Fibroblast of the aortic adventitia (primary cell): ENCODE measurements around the gene MOGAT3. TPM values are rescaled to one million over a fixed set of nuclear protein-coding genes. Genes with fewer than 3 reads are reported as not detected.
A peak's percentile ranks its signal among the peaks of the same experiment; 100 is the strongest.

Experiments used
- DNase-seq: peaks from one replicate; pipeline ENCODE4 v3.0.0-alpha.2; 2010; ENCODE audit warnings: low read depth
- H3K4me3 ChIP-seq: 2 replicates; pipeline ENCODE4 v1.5.1; 2011; ENCODE audit warnings: low read depth, mild to moderate bottlenecking, control low read depth, low read length, moderate library complexity
- total RNA-seq: library from RNA; depleted of rRNA; stranded (reverse); fragments of >200 nt; gene quantifications from 2 replicates; pipeline ENCODE4 v1.2.3, GENCODE V29; 2012; ENCODE audit warnings: low replicate concordance
- TF ChIP-seq, protein P1 (sequence below): IDR thresholded peaks from 2 replicates; pipeline ENCODE4 v1.5.1; 2011; ENCODE audit warnings: mild to moderate bottlenecking, low read length, control low read depth, inconsistent platforms; ENCODE audit not compliant: insufficient read depth

Gene MOGAT3
- total RNA-seq, 1 donor, result not detected

DNA sequence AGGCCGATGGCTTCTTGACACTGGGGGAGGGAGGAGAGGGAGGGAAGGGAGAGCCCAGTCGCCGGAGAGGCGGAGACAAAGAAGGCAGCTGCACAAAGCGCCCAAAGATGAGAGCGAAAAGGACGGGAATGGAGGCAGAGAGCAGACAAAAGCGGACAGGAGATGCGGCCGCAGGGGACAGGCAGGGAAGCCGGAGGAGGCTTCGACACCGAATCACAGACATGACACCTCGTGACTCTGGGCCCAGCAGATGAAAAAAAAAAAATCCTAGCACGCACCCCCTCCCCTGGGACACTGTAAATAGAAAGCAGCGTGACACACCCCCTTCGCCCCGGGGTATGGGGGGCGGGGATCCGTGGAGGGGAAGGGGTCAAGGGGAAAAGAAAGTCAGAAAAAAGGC lies 21.7 kb downstream of the MOGAT3 start:
- TF ChIP-seq, protein P1, sequence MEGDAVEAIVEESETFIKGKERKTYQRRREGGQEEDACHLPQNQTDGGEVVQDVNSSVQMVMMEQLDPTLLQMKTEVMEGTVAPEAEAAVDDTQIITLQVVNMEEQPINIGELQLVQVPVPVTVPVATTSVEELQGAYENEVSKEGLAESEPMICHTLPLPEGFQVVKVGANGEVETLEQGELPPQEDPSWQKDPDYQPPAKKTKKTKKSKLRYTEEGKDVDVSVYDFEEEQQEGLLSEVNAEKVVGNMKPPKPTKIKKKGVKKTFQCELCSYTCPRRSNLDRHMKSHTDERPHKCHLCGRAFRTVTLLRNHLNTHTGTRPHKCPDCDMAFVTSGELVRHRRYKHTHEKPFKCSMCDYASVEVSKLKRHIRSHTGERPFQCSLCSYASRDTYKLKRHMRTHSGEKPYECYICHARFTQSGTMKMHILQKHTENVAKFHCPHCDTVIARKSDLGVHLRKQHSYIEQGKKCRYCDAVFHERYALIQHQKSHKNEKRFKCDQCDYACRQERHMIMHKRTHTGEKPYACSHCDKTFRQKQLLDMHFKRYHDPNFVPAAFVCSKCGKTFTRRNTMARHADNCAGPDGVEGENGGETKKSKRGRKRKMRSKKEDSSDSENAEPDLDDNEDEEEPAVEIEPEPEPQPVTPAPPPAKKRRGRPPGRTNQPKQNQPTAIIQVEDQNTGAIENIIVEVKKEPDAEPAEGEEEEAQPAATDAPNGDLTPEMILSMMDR, result no peak
- no peak for DNase-seq
- no peak overlapping the region for H3K4me3 ChIP-seq

DNA sequence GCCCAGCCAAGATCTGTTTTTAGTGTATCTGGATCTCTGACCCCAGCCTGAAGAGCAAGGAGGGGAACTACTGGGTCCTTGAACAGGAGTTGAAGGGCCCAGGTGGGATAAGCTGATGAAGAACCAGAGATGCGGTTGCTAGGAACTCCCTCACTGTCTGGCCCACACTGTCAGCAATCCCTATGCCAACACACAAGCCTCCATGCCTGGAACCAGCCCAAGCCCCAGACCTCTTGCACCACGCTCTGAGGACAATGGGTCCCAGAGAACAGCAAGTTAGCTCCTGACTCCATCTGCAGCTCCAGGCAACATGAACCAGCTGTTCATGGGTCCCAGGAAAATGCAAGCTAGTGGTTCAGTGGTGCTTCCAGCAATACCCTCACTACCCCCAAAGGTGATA lies 23.2 kb downstream of the MOGAT3 start:
- DNase-seq, result no peak
- TF ChIP-seq, protein P1, result no peak

DNA sequence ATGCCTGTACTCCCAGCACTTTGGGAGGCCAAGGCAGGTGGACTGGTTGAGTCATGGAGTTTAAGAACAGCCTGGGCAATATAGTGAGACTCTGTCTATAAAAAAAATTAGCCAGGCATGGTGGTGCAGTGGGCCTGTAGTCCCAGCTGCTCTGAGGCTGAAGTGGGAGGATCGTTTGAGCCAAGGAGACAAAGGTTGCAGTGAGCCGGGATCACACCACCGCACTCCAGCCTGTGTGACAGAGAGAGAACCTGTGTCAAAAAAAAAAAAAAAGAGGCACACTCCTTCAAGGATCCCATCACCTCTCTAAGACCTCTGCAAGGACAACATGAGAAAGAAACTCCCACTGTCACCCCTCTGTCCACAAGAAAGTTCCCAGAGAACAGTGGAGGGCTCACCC lies 25.2 kb downstream of the MOGAT3 start:
- TF ChIP-seq, protein P1, result no peak
- DNase-seq, result no peak
- H3K4me3 ChIP-seq, result no peak overlapping the region

More for the DNA sequence above, 23.2 kb downstream of the MOGAT3 start:
- H3K4me3 ChIP-seq, result no peak overlapping the region

DNA sequence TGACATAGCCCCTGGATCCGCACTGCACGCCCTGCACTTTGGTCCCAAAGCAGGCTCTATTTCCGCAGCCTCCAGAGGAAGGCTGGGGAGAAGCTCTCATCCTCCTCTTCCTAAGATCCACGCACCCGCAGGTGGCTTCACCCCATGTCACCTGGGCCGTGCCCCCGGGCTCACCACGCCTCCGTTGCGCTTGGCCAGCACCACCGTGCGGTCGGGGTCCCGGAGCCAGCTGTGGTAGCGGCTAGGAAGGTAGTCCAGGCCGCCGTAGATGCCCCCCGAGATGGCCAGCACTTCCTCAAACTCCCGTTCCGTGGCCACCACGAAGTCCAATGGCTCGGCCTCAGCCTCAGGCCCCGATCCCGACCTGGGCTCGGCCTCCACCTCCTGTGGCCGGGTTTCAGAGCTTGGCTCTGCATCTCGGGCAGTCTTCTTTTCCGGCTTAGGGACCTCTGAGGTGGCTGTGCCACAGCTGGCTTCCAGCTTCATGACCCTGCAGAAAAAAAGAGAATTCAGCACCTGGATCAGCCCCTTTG lies 26.4 kb downstream of the MOGAT3 start:
- TF ChIP-seq, protein P1, result no peak

DNA sequence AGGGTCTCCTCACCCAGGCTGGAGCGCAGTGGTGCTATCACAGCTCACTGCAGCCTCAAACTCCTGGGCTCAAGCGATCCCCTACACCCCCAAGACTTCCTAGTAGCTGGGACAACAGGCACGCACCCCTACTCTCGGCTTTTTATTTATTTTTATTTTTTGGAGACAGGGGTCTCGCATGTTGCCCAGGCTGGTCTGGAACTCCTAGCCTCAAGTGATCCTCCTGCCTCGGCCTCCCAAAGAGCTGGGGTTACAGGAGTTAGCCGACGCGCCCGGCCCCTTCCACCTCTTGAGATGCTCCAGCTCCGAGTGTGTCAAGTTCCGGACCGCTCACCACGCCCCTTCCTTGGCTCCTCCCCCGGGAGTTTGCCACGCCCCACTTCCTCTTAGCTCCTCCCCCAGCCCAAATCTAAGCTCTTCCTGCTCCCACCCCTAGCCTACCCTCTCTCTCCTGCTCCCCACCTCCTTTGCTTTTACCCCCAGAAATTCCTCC lies 27.0 kb downstream of the MOGAT3 start:
- no peak for DNase-seq
- TF ChIP-seq, protein P1, result no peak
- no peak overlapping the region for H3K4me3 ChIP-seq

More for the DNA sequence above, 26.4 kb downstream of the MOGAT3 start:
- no peak overlapping the region for H3K4me3 ChIP-seq
- no peak for DNase-seq

DNA sequence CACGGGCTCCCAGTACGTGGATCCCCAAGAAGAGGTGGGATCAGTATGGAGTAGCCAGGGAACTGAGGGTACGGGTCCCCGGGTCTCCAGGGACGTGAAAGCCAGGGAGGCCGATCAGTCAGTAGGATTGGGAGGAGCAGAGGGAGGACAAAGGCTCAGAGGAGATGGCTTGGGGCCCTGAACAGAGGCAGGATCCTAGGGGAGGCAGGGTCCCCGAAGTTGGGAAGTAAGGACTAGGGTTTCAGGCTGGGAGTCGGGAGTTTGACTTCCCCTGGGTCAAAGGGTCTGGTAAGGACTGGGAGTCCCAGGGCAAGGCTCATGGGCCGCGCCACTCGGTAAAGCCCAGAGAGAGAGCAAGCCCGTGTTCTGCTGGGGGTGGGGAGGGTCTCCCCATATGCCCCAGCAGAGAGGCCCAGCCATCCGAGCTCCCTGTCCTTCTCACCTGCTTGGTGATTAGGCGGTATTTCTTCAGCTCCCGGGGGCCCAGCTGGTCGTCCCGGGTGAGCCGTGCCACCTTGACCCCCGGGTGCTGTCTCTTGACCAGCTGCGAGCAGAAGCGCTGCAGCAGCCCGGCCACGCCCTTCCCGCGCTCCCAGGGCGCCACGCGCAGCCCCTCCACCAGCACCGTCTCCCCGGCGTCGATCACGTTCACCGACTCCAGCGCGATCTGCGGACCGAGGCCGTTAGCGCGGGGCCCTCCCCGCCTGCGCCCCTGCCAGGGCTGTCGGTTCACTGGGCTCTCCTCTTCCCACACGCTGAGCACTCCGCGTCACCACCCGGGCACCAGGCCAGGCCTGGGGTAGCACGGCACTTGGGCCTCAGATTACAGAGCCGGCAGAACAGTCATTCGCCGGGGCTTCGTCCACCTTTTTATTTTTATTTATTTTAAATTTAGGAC lies 27.7 kb downstream of the MOGAT3 start:
- H3K4me3 ChIP-seq, result peak overlapping the region; percentile 31
- peak; percentile 58 for DNase-seq
- TF ChIP-seq, protein P1, result no peak
